ENCODE results near the gene CCDC141. TPM values are rescaled to one million over a fixed set of nuclear protein-coding genes. Genes with fewer than 3 reads are reported as not detected.
A peak's percentile ranks its signal among the peaks of the same experiment; 100 is the strongest.

The CCDC141 gene
- total RNA-seq, 1 donor: not detected

DNA sequence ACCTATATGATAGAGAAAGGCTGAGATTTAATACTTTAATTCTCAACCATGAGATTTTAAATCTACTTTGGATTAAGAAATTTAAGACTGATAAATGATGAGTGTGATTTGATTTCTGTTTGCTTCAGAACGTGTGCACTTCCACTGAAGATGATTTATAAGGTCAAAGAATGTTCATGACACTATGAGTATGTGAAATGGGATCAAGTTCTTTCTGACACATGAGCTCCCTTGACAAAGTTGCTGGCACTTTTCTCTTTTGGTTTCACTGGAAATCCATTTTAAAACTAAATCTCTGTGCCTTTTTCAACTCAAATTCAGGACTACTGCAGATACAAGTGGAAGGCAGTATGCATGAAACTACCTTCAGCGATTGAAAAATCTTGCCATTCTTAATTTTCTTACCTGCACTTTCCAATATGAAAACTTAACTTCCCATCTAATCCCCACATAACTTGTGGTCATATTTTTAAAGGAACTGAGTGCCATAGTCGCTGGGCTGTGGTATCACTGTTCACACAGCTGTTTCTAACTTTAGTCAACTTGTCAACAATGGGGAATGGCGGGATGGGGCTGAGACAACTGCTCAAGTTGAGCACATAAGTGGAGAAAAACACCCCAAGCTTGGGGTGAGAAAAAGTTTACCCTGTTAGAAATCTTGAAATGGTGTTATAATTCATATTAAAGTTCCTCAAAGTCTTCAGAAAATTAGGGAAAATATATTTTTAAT, 190.9 kb downstream of the CCDC141 start:
- TF ChIP-seq, protein P1, sequence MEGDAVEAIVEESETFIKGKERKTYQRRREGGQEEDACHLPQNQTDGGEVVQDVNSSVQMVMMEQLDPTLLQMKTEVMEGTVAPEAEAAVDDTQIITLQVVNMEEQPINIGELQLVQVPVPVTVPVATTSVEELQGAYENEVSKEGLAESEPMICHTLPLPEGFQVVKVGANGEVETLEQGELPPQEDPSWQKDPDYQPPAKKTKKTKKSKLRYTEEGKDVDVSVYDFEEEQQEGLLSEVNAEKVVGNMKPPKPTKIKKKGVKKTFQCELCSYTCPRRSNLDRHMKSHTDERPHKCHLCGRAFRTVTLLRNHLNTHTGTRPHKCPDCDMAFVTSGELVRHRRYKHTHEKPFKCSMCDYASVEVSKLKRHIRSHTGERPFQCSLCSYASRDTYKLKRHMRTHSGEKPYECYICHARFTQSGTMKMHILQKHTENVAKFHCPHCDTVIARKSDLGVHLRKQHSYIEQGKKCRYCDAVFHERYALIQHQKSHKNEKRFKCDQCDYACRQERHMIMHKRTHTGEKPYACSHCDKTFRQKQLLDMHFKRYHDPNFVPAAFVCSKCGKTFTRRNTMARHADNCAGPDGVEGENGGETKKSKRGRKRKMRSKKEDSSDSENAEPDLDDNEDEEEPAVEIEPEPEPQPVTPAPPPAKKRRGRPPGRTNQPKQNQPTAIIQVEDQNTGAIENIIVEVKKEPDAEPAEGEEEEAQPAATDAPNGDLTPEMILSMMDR (IDR thresholded peaks at IDR 0.05; ENCODE audit: insufficient read depth, low read depth, low read length): no peak
- H3K4me3 ChIP-seq (ENCODE audit: low read depth, low read length): no peak overlapping the region
- DNase-seq (ENCODE audit: low read depth): no peak

DNA sequence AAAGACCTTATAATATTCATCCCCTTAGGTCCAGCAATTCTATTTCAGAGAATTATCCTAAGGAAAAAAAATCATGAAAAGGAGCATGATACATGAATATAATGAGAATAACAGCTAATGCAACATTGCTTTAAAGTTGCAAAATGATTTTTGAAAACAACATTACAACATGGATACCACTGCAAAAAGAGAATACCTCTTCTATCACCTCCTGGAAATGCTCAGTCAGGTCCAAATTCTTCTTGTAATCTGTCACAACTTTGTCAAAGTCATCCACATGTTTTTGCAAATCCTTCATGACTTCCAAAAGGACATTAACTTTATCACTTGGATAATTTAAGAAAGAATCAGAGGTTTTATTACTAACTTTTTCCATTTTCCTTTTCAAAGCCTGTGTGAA, 194.8 kb downstream of the CCDC141 start:
- TF ChIP-seq, protein P1 (IDR thresholded peaks at IDR 0.05; ENCODE audit: insufficient read depth, low read depth, low read length): no peak
- no peak for DNase-seq (ENCODE audit: low read depth)
- no peak overlapping the region for H3K4me3 ChIP-seq (ENCODE audit: low read depth, low read length)

DNA sequence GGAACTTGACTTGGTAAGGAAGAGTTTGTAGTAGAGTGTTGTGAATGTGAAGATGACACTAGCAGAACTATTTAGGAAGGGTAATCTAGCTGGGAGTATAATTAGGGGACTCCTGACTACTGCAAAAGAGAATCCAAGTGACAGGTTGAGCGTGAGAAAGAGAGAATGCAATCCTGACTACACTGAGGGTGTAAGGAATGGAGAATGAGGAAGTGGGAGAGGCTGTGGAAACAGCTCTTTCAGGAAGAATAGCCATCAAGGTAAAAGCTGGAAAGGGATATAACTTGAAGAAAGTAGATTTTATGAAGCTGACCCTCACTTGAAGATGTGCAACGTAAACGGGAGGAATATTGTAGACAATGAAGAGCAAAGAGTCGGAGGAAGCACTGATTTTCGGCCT, 201.6 kb downstream of the CCDC141 start:
- TF ChIP-seq, protein P1 (IDR thresholded peaks at IDR 0.05; ENCODE audit: insufficient read depth, low read depth, low read length): no peak
- H3K4me3 ChIP-seq (ENCODE audit: low read depth, low read length): no peak overlapping the region
- DNase-seq (ENCODE audit: low read depth): no peak

DNA sequence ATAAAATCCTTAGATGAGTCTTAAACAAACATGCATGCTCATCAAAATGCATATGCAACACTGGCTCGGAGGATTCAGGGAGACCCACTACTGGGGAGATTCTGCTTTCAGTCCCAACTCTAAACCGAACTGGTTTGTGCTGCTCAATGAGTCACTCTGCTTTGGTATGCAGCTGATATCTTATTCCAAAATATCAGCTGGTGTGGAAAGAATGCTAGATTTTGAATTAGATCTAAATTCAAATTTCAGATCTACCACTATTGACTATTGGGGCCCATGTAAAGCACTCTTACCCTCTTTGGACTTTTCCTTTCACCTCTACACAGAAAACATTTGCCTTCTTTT, 203.5 kb downstream of the CCDC141 start:
- no peak for DNase-seq (ENCODE audit: low read depth)
- no peak overlapping the region for H3K4me3 ChIP-seq (ENCODE audit: low read depth, low read length)
- TF ChIP-seq, protein P1 (IDR thresholded peaks at IDR 0.05; ENCODE audit: insufficient read depth, low read depth, low read length): no peak

DNA sequence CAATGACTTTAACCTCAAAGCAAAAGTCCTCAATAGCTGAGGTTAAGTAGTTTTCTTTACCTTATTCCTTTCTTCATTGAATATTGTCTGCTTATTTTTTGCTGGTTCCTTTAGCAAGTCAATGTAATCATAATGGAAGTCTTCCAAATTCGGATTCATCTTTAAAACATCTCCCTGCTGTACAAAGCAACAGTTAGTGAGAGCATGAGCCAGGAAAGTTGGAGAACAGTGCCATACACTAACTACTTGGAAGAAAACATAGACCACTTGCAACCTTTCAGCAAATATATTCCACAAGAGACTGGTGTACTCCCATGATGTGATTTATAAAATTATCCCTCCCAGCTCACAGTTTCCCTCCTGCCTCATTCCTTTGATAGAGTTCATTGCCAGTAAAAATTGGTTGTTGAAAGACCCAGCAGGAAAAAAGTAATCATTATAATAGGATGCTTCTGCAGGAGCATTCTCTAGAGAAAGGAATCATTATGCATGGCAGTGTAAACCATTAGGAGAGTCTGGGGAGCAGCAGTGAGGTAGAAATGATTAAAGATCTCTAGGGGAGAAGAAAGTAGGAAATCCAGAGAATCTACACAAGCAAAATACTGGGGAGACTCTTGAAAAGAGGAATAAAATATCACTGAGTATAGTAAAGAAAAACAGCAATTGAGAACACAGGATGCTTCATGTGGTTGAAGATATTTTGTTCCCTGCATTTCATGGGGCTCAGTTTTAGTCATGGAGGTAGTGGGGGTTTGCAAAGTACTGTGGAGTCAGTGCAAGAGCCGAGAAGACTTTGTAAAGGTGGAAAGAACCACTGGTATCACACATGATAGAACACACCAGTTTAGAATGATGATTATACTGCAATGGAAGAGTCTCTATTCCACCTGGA, 204.1 kb downstream of the CCDC141 start:
- peak; percentile 8 for DNase-seq (ENCODE audit: low read depth)
- no peak overlapping the region for H3K4me3 ChIP-seq (ENCODE audit: low read depth, low read length)
- TF ChIP-seq, protein P1 (IDR thresholded peaks at IDR 0.05; ENCODE audit: insufficient read depth, low read depth, low read length): no peak

DNA sequence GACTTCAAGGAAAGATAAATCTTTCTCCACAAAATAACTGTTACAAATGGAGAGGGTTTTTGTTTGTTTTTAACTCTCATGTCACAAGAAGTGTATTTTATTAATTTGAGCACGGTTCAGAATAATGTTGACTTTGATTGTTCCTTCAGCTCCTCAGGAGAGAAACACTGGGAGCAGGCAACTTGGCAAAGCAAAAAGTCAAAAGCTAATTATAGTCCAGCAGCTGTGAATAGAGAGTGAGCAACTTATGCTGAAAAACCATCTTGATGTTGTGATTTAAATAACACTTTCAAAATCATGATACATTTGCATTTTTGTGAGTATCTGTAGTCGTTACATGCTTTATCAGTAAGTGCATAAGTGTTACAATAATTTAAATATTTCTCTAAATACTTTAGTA, 205.2 kb downstream of the CCDC141 start:
- TF ChIP-seq, protein P1 (IDR thresholded peaks at IDR 0.05; ENCODE audit: insufficient read depth, low read depth, low read length): no peak
- no peak overlapping the region for H3K4me3 ChIP-seq (ENCODE audit: low read depth, low read length)
- DNase-seq (ENCODE audit: low read depth): no peak
